GM23248 (cell line): ENCODE results near the gene SBDS. TPM values are rescaled to one million over a fixed set of nuclear protein-coding genes. Genes with fewer than 3 reads are reported as not detected.
"Not testable (repeated sequence)": the region's sequence is repeated elsewhere in the genome, so short reads cannot be mapped to it uniquely, and the experiment has no call there.

Experiments used
- DNase-seq: peaks from one replicate; pipeline ENCODE4 v3.0.0-alpha.2; 2015
- H2AFZ ChIP-seq: fragments of 200-600 bp; sonication (generic); 2 replicates; pipeline ENCODE4 v1.6.1; 2016; ENCODE audit warnings: antibody characterized with exemption
- H3F3A ChIP-seq: fragments of 200-600 bp; sonication (generic); 2 replicates; pipeline ENCODE4 v1.6.1; 2016; ENCODE audit warnings: mild to moderate bottlenecking, antibody characterized with exemption, mixed run types; ENCODE audit not compliant: insufficient read depth
- H3K27ac ChIP-seq: fragments of 200-600 bp; sonication (generic); 2 replicates; pipeline ENCODE4 v1.5.1; 2016; ENCODE audit warnings: mild to moderate bottlenecking
- H3K27me3 ChIP-seq: fragments of 200-600 bp; sonication (generic); replicated peaks from 2 replicates; pipeline ENCODE4 v1.6.1; 2016; ENCODE audit warnings: mild to moderate bottlenecking; ENCODE audit not compliant: insufficient read depth
- H3K36me3 ChIP-seq: fragments of 200-600 bp; sonication (generic); 2 replicates; pipeline ENCODE4 v1.6.1; 2016; ENCODE audit warnings: low read depth, mild to moderate bottlenecking
- H3K4me1 ChIP-seq: fragments of 200-600 bp; sonication (generic); 2 replicates; pipeline ENCODE4 v1.6.1; 2016; ENCODE audit warnings: mild to moderate bottlenecking; ENCODE audit not compliant: insufficient read depth
- H3K4me2 ChIP-seq: fragments of 200-600 bp; sonication (generic); one replicate; pipeline ENCODE4 v1.6.1; 2016; ENCODE audit warnings: mild to moderate bottlenecking; ENCODE audit not compliant: unreplicated experiment
- H3K4me3 ChIP-seq: fragments of 200-600 bp; sonication (generic); 2 replicates; pipeline ENCODE4 v1.5.1; 2016; ENCODE audit warnings: mild to moderate bottlenecking
- H3K79me2 ChIP-seq: fragments of 200-600 bp; sonication (generic); 2 replicates; pipeline ENCODE4 v1.6.1; 2016; ENCODE audit warnings: mild to moderate bottlenecking; ENCODE audit not compliant: insufficient read depth
- H3K9ac ChIP-seq: fragments of 200-600 bp; sonication (generic); 2 replicates; pipeline ENCODE4 v1.6.1; 2016; ENCODE audit warnings: mild to moderate bottlenecking
- H3K9me2 ChIP-seq: fragments of 200-600 bp; sonication (generic); 2 replicates; pipeline ENCODE4 v1.6.1; 2016; ENCODE audit warnings: mixed run types, mild to moderate bottlenecking, moderate library complexity; ENCODE audit not compliant: insufficient read depth
- H3K9me3 ChIP-seq: fragments of 200-600 bp; sonication (generic); one replicate; pipeline ENCODE4 v1.6.1; 2017; ENCODE audit warnings: low read depth
- H4K20me1 ChIP-seq: fragments of 200-600 bp; sonication (generic); 2 replicates; pipeline ENCODE4 v1.6.0; 2016; ENCODE audit not compliant: insufficient read depth
- EZH2 ChIP-seq: fragments of 200-600 bp; sonication (generic); IDR thresholded peaks from 2 replicates; pipeline ENCODE4 v1.6.1; 2018; ENCODE audit warnings: antibody characterized with exemption, mild to moderate bottlenecking; ENCODE audit not compliant: insufficient read depth, poor library complexity, severe bottlenecking
- EZH2phosphoT487 ChIP-seq: fragments of 200-600 bp; sonication (generic); IDR thresholded peaks from 2 replicates; pipeline ENCODE4 v1.6.1; 2018; ENCODE audit warnings: antibody characterized with exemption, moderate library complexity, mild to moderate bottlenecking, low read depth; ENCODE audit not compliant: insufficient read depth
- WGBS, 2 experiments: methylation state at CpG; one replicate each; pipeline ENCODE4 v1.1.6; 2015 to 2017; ENCODE audit warnings: low lambda C conversion rate in 2 of 2, low coverage in 1 of 2; ENCODE audit errors: missing lambda C conversion rate in 2 of 2; 5-methylcytosine and 5-hydroxymethylcytosine counted together
- in situ Hi-C: fragments of 300-500 bp; cut with MboI; formaldehyde crosslinking; loops from 2 replicates; pipeline ENCODE4 v1.15.0; 2020
- polyA plus RNA-seq: library from polyadenylated mRNA; unstranded; fragments of >200 nt; fragmentation: Nextera tagmentation; extraction: Ambion mirVana; gene quantifications from 2 replicates; pipeline ENCODE4 v1.2.1, GENCODE V29; 2016
- total RNA-seq: library from RNA; depleted of rRNA; stranded (reverse); fragments of >200 nt; shearing (Covaris generic); gene quantifications from 2 replicates; pipeline ENCODE4 v1.2.3, GENCODE V29; 2014

Gene SBDS
- total and polyA plus RNA-seq, 2 experiments from 2014 or later: 143 to 241 TPM

DNA sequence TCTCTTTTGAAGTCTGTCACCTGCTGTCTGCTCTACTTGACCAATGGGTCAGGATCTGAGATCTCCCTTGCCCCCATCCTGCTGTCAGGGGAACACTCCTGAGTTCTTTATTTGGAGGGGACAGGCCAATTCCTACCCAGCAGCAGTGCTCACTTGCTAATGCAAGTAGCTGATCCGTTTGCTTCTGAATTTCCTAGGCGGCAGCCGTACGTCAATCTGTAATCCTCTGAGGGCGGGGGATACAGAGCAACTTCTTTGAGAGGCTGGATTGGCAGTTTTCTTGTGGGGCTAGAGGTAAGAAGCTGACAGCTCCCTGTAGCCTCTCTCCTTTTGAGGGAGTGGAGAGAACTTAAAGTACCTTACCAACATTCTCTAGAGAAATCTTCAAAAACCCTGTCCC is 37.9 kb upstream of the SBDS start:
- in situ Hi-C loops: no loop called here
- Histone ChIP-seq H4K20me1 (no peaks in the 10 kb centered on the region), H3F3A (no peaks in the 10 kb centered on the region), H2AFZ (no peak overlapping the region), H3K9ac (no peak overlapping the region), H3K79me2 (no peaks in the 10 kb centered on the region), H3K36me3 (peaks cover 5% of the 10 kb centered on the region; the same call in 1 of the 2 replicates), H3K4me3 (no peak overlapping the region), H3K9me3 (no peaks in the 10 kb centered on the region), H3K4me1 (peaks cover 2% of the 10 kb centered on the region), H3K4me2 (no peak overlapping the region), H3K27ac (no peak overlapping the region), H3K27me3 (no peaks in the 10 kb centered on the region), H3K9me2 (no peaks in the 10 kb centered on the region)
- no peak for TF ChIP-seq EZH2
- no peak for TF ChIP-seq EZH2phosphoT487
- no peak for DNase-seq
- WGBS, 2 experiments: 89 to 93% methylated on average over 5 of the region's 5 CpGs

DNA sequence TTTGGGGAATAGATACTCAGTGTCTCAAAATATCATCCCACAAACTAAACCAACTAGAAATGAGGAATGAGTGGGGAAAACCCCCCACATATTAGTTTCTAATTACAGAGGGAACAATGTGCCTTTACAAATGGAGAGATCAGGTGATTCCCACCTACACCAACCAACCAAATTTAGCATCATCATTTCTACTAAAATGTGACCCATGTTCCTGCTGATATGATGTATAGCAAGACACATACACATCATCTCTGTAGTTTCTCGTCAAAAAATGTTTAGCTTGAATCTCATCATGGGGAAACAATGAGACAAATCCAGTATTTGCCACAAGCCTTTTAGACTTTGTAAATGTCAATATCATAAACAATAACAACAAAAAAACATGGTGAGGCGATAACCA is 36.3 kb upstream of the SBDS start:
- in situ Hi-C loops, H3K9me3 ChIP-seq, H3K27me3 ChIP-seq, DNase-seq, H4K20me1 ChIP-seq, H3F3A ChIP-seq, H3K4me3 ChIP-seq, H3K9me2 ChIP-seq, H3K36me3 ChIP-seq, H3K27ac ChIP-seq, H3K4me1 ChIP-seq, H3K9ac ChIP-seq, H3K4me2 ChIP-seq, H3K79me2 ChIP-seq, H2AFZ ChIP-seq: not testable (repeated sequence)
- WGBS, 2 experiments: 98 to 100% methylated on average over 2 of the region's 2 CpGs

DNA sequence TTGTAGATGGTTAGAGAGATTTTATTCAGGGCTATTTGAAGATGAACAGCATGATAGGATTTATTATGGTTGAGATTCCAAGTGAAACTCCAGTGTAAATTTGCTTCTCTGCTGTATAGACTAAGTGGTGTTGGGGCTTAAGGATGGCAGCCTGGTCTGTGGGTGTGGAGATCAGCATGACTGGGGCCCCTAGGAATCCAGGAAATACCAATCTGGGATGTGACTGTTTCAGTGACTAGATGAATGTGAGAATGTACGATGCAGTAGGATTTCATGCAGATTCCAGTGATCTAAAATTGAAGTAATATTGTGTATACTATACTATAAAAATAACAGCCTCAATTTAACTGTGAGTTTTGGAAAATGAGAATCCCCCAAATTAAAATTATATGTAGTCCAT is 30.1 kb upstream of the SBDS start:
- Histone ChIP-seq H3K4me3 (peak overlapping the region; percentile 38; the same call in 1 of the 2 replicates), H3K4me2 (peak overlapping the region; percentile 73), H3K9ac (peak overlapping the region; percentile 44), H3K27ac (peak overlapping the region; percentile 76), H3K4me1 (peaks cover 21% of the 10 kb centered on the region), H2AFZ (peak overlapping the region; percentile 72; the same call in 1 of the 2 replicates)
- H3K9me3 ChIP-seq, H3F3A ChIP-seq, H3K27me3 ChIP-seq, H3K36me3 ChIP-seq, H3K79me2 ChIP-seq, H4K20me1 ChIP-seq, in situ Hi-C loops, H3K9me2 ChIP-seq: not testable (repeated sequence)
- 0% methylated on average over 1 of the region's 1 CpG for WGBS, 2 experiments
- DNase-seq: peak; percentile 71

DNA sequence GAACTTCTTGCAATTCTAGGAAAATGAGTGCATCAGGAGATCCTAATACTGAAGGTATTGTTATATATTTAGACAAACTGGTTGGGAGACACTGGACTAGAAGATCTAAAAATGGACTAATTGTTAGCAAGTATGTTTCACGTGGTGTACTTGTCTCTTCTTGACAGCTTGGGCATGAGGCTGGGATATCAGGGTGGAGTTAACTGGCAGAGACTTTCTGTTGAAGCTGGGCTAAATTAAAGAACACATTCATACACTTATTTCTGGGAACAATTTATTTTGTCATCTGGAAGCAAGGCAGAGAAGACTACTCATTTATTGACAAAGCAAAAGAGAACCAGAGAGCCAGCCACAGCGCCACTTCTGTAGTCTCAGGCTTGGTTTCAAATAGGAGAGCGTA is 27.1 kb upstream of the SBDS start:
- no peaks in the 10 kb centered on the region for H3K9me3 ChIP-seq
- no peaks in the 10 kb centered on the region for H3K27me3 ChIP-seq
- H3K36me3 ChIP-seq: no peaks in the 10 kb centered on the region; the same call in 1 of the 2 replicates
- no peaks in the 10 kb centered on the region for H3K79me2 ChIP-seq
- no peaks in the 10 kb centered on the region for H3K9me2 ChIP-seq
- H3K4me3 ChIP-seq: no peak overlapping the region
- H4K20me1 ChIP-seq: no peaks in the 10 kb centered on the region
- peak overlapping the region; percentile 19 for H3K4me2 ChIP-seq
- no peak for TF ChIP-seq EZH2
- no peak for TF ChIP-seq EZH2phosphoT487
- no peak overlapping the region for H2AFZ ChIP-seq
- DNase-seq: peak; percentile 24
- WGBS, 2 experiments: 44 to 48% methylated on average over 3 of the region's 3 CpGs
- peaks cover 16% of the 10 kb centered on the region; the same call in 1 of the 2 replicates for H3F3A ChIP-seq
- H3K9ac ChIP-seq: no peak overlapping the region
- peaks cover 24% of the 10 kb centered on the region for H3K4me1 ChIP-seq
- in situ Hi-C loops: no loop called here
- no peak overlapping the region for H3K27ac ChIP-seq

DNA sequence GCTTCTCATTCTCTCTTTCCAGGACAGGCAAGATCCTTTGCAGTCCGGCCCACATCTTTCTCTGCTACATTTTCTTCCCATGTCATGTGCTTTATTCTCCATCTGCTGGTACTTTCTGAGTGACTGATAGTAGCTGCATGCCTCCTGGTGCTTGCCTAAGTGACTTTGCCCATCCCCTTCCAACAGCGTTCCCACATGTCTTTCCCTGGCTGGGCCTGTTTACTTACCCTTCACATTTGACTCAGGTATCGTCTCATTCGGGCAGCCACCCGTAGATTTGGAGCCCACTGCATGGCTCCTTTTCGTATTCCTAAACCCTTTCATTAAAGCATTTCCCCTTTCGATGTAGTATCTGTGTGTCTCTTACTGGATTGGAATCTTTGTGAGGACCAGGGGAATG is 25.9 kb upstream of the SBDS start:
- Histone ChIP-seq H3F3A (peaks cover 16% of the 10 kb centered on the region; the same call in 1 of the 2 replicates), H3K27ac (no peak overlapping the region), H2AFZ (no peak overlapping the region), H3K9me2 (no peaks in the 10 kb centered on the region), H4K20me1 (no peaks in the 10 kb centered on the region), H3K9ac (no peak overlapping the region), H3K27me3 (no peaks in the 10 kb centered on the region), H3K4me2 (no peak overlapping the region), H3K4me1 (peaks cover 22% of the 10 kb centered on the region), H3K9me3 (no peaks in the 10 kb centered on the region), H3K36me3 (no peaks in the 10 kb centered on the region; the same call in 1 of the 2 replicates), H3K4me3 (no peak overlapping the region), H3K79me2 (no peaks in the 10 kb centered on the region)
- TF ChIP-seq EZH2 (no peak), EZH2phosphoT487 (no peak)
- in situ Hi-C loops: no loop called here
- 86 to 90% methylated on average over 7 of the region's 7 CpGs for WGBS, 2 experiments
- DNase-seq: no peak
